ENCODE measurements around the gene OLIG3. TPM values are rescaled to one million over a fixed set of nuclear protein-coding genes. Genes with fewer than 3 reads are reported as not detected.

OLIG3 gene
- total RNA-seq, 1 experiment from 2014 or later: not detected

GRCh38 chr6:137487869-137488149 lies 6.4 kb downstream of the OLIG3 start:
- Histone ChIP-seq H3K9ac (ENCODE audit: low read length) (no peak overlapping the region), H3K9me2 (replicated peaks; ENCODE audit: low read length) (no peaks in the 10 kb centered on the region), H4K20me1 (ENCODE audit: low read length) (no peaks in the 10 kb centered on the region), H3K36me3 (ENCODE audit: low read depth, low read length) (no peaks in the 10 kb centered on the region), H3K9me3 (ENCODE audit: low read length) (no peaks in the 10 kb centered on the region), H3K4me3 (ENCODE audit: low read length) (no peak overlapping the region), H3K27ac (ENCODE audit: low read length) (no peak overlapping the region), H3K79me2 (ENCODE audit: low read length) (no peaks in the 10 kb centered on the region), H3K4me1 (ENCODE audit: insufficient read depth, low read length) (no peaks in the 10 kb centered on the region), H3F3A (ENCODE audit: low read length, unreplicated experiment) (no peaks in the 10 kb centered on the region), H3K27me3 (ENCODE audit: low read length) (peaks cover 48% of the 10 kb centered on the region), H3K4me2 (ENCODE audit: low read length) (no peak overlapping the region), H2AFZ (ENCODE audit: low read length) (no peak overlapping the region)
- CTCF ChIA-PET: no interaction called here
- DNase-seq (no peak), ATAC-seq (no peak)
- BruUV-seq (replicated peaks): no TSS peak
- intact Hi-C loops (cut with micrococcal nuclease): no loop called here
- TF ChIP-seq EZH2 (IDR thresholded peaks at IDR 0.05; ENCODE audit: low read length, unreplicated experiment) (no peak), CTCF (conservative IDR thresholded peaks at IDR 0.05; ENCODE audit: low read depth, low read length) (no peak), EZH2phosphoT487 (IDR thresholded peaks at IDR 0.05; ENCODE audit: borderline replicate concordance, low read length) (no peak)
- POLR2A ChIA-PET (ENCODE audit: unreplicated experiment): no interaction called here

GRCh38 chr6:137487181-137487868 lies 6.9 kb downstream of the OLIG3 start:
- H4K20me1 ChIP-seq (ENCODE audit: low read length): no peaks in the 10 kb centered on the region
- CTCF ChIA-PET: no interaction called here
- H3K9me3 ChIP-seq (ENCODE audit: low read length): no peaks in the 10 kb centered on the region
- no peaks in the 10 kb centered on the region for H3K79me2 ChIP-seq (ENCODE audit: low read length)
- no peak for DNase-seq
- no peak overlapping the region for H3K4me2 ChIP-seq (ENCODE audit: low read length)
- intact Hi-C loops (cut with micrococcal nuclease): no loop called here
- H2AFZ ChIP-seq (ENCODE audit: low read length): no peak overlapping the region
- H3K4me3 ChIP-seq (ENCODE audit: low read length): no peak overlapping the region
- TF ChIP-seq CTCF (conservative IDR thresholded peaks at IDR 0.05; ENCODE audit: low read depth, low read length): no peak
- TF ChIP-seq EZH2phosphoT487 (IDR thresholded peaks at IDR 0.05; ENCODE audit: borderline replicate concordance, low read length): no peak
- no TSS peak for BruUV-seq (replicated peaks)
- no peaks in the 10 kb centered on the region for H3K4me1 ChIP-seq (ENCODE audit: insufficient read depth, low read length)
- no peaks in the 10 kb centered on the region for H3F3A ChIP-seq (ENCODE audit: low read length, unreplicated experiment)
- no peak for ATAC-seq
- peaks cover 53% of the 10 kb centered on the region for H3K27me3 ChIP-seq (ENCODE audit: low read length)
- no peak overlapping the region for H3K9ac ChIP-seq (ENCODE audit: low read length)
- no peaks in the 10 kb centered on the region for H3K9me2 ChIP-seq (replicated peaks; ENCODE audit: low read length)
- H3K27ac ChIP-seq (ENCODE audit: low read length): no peak overlapping the region
- H3K36me3 ChIP-seq (ENCODE audit: low read depth, low read length): no peaks in the 10 kb centered on the region
- POLR2A ChIA-PET (ENCODE audit: unreplicated experiment): no interaction called here

- POLR2A ChIA-PET (ENCODE audit: unreplicated experiment): no interaction called here
- BruUV-seq (replicated peaks): no TSS peak
- no peak for ATAC-seq
- Histone ChIP-seq H3K4me1 (ENCODE audit: insufficient read depth, low read length) (no peaks in the 10 kb centered on the region), H3K4me2 (ENCODE audit: low read length) (no peak overlapping the region), H3K36me3 (ENCODE audit: low read depth, low read length) (no peaks in the 10 kb centered on the region), H3F3A (ENCODE audit: low read length, unreplicated experiment) (no peaks in the 10 kb centered on the region), H4K20me1 (ENCODE audit: low read length) (no peaks in the 10 kb centered on the region), H3K27ac (ENCODE audit: low read length) (no peak overlapping the region), H2AFZ (ENCODE audit: low read length) (no peak overlapping the region), H3K4me3 (ENCODE audit: low read length) (no peak overlapping the region), H3K9me2 (replicated peaks; ENCODE audit: low read length) (no peaks in the 10 kb centered on the region), H3K27me3 (ENCODE audit: low read length) (peaks cover 53% of the 10 kb centered on the region), H3K9me3 (ENCODE audit: low read length) (no peaks in the 10 kb centered on the region), H3K9ac (ENCODE audit: low read length) (no peak overlapping the region), H3K79me2 (ENCODE audit: low read length) (no peaks in the 10 kb centered on the region)
- CTCF ChIA-PET: no interaction called here
- no peak for DNase-seq
- TF ChIP-seq EZH2 (IDR thresholded peaks at IDR 0.05; ENCODE audit: low read length, unreplicated experiment) (no peak), EZH2phosphoT487 (IDR thresholded peaks at IDR 0.05; ENCODE audit: borderline replicate concordance, low read length) (no peak), CTCF (conservative IDR thresholded peaks at IDR 0.05; ENCODE audit: low read depth, low read length) (no peak)
- intact Hi-C loops (cut with micrococcal nuclease): no loop called here
Observed at GRCh38 chr6:137486416-137486815, 7.8 kb downstream of the OLIG3 start.
